ENCODE data around the gene TPO. TPM values are rescaled to one million over a fixed set of nuclear protein-coding genes. Genes with fewer than 3 reads are reported as not detected.
"Not testable (repeated sequence)": the region's sequence is repeated elsewhere in the genome, so short reads cannot be mapped to it uniquely, and the experiment has no call there.

Gene TPO
- polyA plus RNA-seq, 4 donors, result 0.34 to 1.7 (median 1.4) TPM; not detected in 1

GRCh38 chr2:1561811-1562421, 148.7 kb downstream of the TPO start:
- H3K9me3 ChIP-seq (ENCODE audit: control insufficient read depth in 2 of 2, insufficient read depth in 1 of 2, low read depth in 1 of 2, low read length in 1 of 2), result no peaks in the 10 kb centered on the region
- no peaks in the 10 kb centered on the region for H3K36me3 ChIP-seq (ENCODE audit: control insufficient read depth in 3 of 3, insufficient read depth in 2 of 3, low read depth in 1 of 3, low read length in 3 of 3)
- no peaks in the 10 kb centered on the region for H3K4me1 ChIP-seq (ENCODE audit: control insufficient read depth in 3 of 3, insufficient read depth in 2 of 3, low read depth in 1 of 3, low read length in 2 of 3)
- peaks cover 0 to 9% (median 2%) of the 10 kb centered on the region in 3 donors for H3K27me3 ChIP-seq (ENCODE audit: control insufficient read depth in 3 of 3, insufficient read depth in 3 of 3, low read length in 3 of 3)
- no peak overlapping the region for H3K4me3 ChIP-seq (ENCODE audit: low read depth in 1 of 3, low read length in 3 of 3)
- WGBS, 3 donors, result 78 to 85% (median 81%) methylated on average over 24 of the region's 24 CpGs
- FAIRE-seq (no peak), DNase-seq (no peak)
- H3K27ac ChIP-seq (ENCODE audit: low read depth in 1 of 3, low read length in 2 of 3), result no peak overlapping the region

- DNase-seq (no peak), FAIRE-seq (no peak)
- Histone ChIP-seq H3K4me3 (ENCODE audit: low read depth in 1 of 3, low read length in 3 of 3) (no peak overlapping the region), H3K27ac (ENCODE audit: low read depth in 1 of 3, low read length in 2 of 3) (no peak overlapping the region), H3K9me3 (ENCODE audit: control insufficient read depth in 2 of 2, insufficient read depth in 1 of 2, low read depth in 1 of 2, low read length in 1 of 2) (peaks cover 1 to 4% of the 10 kb centered on the region in 2 donors), H3K4me1 (ENCODE audit: control insufficient read depth in 3 of 3, insufficient read depth in 2 of 3, low read depth in 1 of 3, low read length in 2 of 3) (no peaks in the 10 kb centered on the region), H3K27me3 (ENCODE audit: control insufficient read depth in 3 of 3, insufficient read depth in 3 of 3, low read length in 3 of 3) (peaks cover 0 to 9% (median 2%) of the 10 kb centered on the region in 3 donors), H3K36me3 (ENCODE audit: control insufficient read depth in 3 of 3, insufficient read depth in 2 of 3, low read depth in 1 of 3, low read length in 3 of 3) (no peaks in the 10 kb centered on the region)
- 83 to 90% (median 84%) methylated on average over 32 of the region's 32 CpGs for WGBS, 3 donors
Observed at GRCh38 chr2:1563084-1563857, 150.0 kb downstream of the TPO start.

- H3K36me3 ChIP-seq (ENCODE audit: control insufficient read depth in 3 of 3, insufficient read depth in 2 of 3, low read depth in 1 of 3, low read length in 3 of 3), result no peaks in the 10 kb centered on the region
- WGBS, 3 donors, result 70 to 79% (median 71%) methylated on average over 23 of the region's 23 CpGs
- H3K27ac ChIP-seq (ENCODE audit: low read depth in 1 of 3, low read length in 2 of 3), result no peak overlapping the region
- H3K4me1 ChIP-seq (ENCODE audit: control insufficient read depth in 3 of 3, insufficient read depth in 2 of 3, low read depth in 1 of 3, low read length in 2 of 3), result no peaks in the 10 kb centered on the region
- H3K9me3 ChIP-seq (ENCODE audit: control insufficient read depth in 2 of 2, insufficient read depth in 1 of 2, low read depth in 1 of 2, low read length in 1 of 2), result peaks cover 1 to 4% of the 10 kb centered on the region in 2 donors
- peaks cover 0 to 9% (median 2%) of the 10 kb centered on the region in 3 donors for H3K27me3 ChIP-seq (ENCODE audit: control insufficient read depth in 3 of 3, insufficient read depth in 3 of 3, low read length in 3 of 3)
- no peak for FAIRE-seq
- H3K4me3 ChIP-seq (ENCODE audit: low read depth in 1 of 3, low read length in 3 of 3), result no peak overlapping the region
- DNase-seq, result no peak
Observed at GRCh38 chr2:1563943-1564891, 151.0 kb downstream of the TPO start.

- Histone ChIP-seq H3K4me1 (ENCODE audit: control insufficient read depth in 3 of 3, insufficient read depth in 2 of 3, low read depth in 1 of 3, low read length in 2 of 3) (no peaks in the 10 kb centered on the region), H3K9me3 (ENCODE audit: control insufficient read depth in 2 of 2, insufficient read depth in 1 of 2, low read depth in 1 of 2, low read length in 1 of 2) (peaks cover 1 to 4% of the 10 kb centered on the region in 2 donors), H3K27me3 (ENCODE audit: control insufficient read depth in 3 of 3, insufficient read depth in 3 of 3, low read length in 3 of 3) (peaks cover 0 to 2% (median under 1%) of the 10 kb centered on the region in 3 donors), H3K4me3 (ENCODE audit: low read depth in 1 of 3, low read length in 3 of 3) (no peak overlapping the region), H3K36me3 (ENCODE audit: control insufficient read depth in 3 of 3, insufficient read depth in 2 of 3, low read depth in 1 of 3, low read length in 3 of 3) (no peaks in the 10 kb centered on the region), H3K27ac (ENCODE audit: low read depth in 1 of 3, low read length in 2 of 3) (no peak overlapping the region)
- DNase-seq (no peak), FAIRE-seq (no peak)
- WGBS, 3 donors, result 93 to 97% (median 94%) methylated on average over 29 to 34 of the region's 34 CpGs
Observed at GRCh38 chr2:1567556-1568344, 154.5 kb downstream of the TPO start.

GRCh38 chr2:1568345-1568668, 155.0 kb downstream of the TPO start:
- not testable (repeated sequence) for H3K27ac ChIP-seq (ENCODE audit: low read depth in 1 of 3, low read length in 2 of 3); H3K9me3 ChIP-seq (ENCODE audit: control insufficient read depth in 2 of 2, insufficient read depth in 1 of 2, low read depth in 1 of 2, low read length in 1 of 2); H3K4me3 ChIP-seq (ENCODE audit: low read depth in 1 of 3, low read length in 3 of 3); FAIRE-seq; H3K27me3 ChIP-seq (ENCODE audit: control insufficient read depth in 3 of 3, insufficient read depth in 3 of 3, low read length in 3 of 3); H3K36me3 ChIP-seq (ENCODE audit: control insufficient read depth in 3 of 3, insufficient read depth in 2 of 3, low read depth in 1 of 3, low read length in 3 of 3); DNase-seq; H3K4me1 ChIP-seq (ENCODE audit: control insufficient read depth in 3 of 3, insufficient read depth in 2 of 3, low read depth in 1 of 3, low read length in 2 of 3)
- WGBS, 3 donors, result 93 to 96% (median 95%) methylated on average over 39 of the region's 39 CpGs

GRCh38 chr2:1569879-1570450, 156.7 kb downstream of the TPO start:
- H3K36me3 ChIP-seq (ENCODE audit: control insufficient read depth in 3 of 3, insufficient read depth in 2 of 3, low read depth in 1 of 3, low read length in 3 of 3), result no peaks in the 10 kb centered on the region
- WGBS, 3 donors, result 75 to 85% (median 81%) methylated on average over 10 of the region's 10 CpGs
- no peak for DNase-seq
- H3K9me3 ChIP-seq (ENCODE audit: control insufficient read depth in 2 of 2, insufficient read depth in 1 of 2, low read depth in 1 of 2, low read length in 1 of 2), result peaks cover 1 to 4% of the 10 kb centered on the region in 2 donors
- FAIRE-seq, result no peak
- peaks cover 0 to 4% (median 0%) of the 10 kb centered on the region in 3 donors for H3K27me3 ChIP-seq (ENCODE audit: control insufficient read depth in 3 of 3, insufficient read depth in 3 of 3, low read length in 3 of 3)
- no peaks in the 10 kb centered on the region for H3K4me1 ChIP-seq (ENCODE audit: control insufficient read depth in 3 of 3, insufficient read depth in 2 of 3, low read depth in 1 of 3, low read length in 2 of 3)
- H3K27ac ChIP-seq (ENCODE audit: low read depth in 1 of 3, low read length in 2 of 3), result no peak overlapping the region
- no peak overlapping the region for H3K4me3 ChIP-seq (ENCODE audit: low read depth in 1 of 3, low read length in 3 of 3)

GRCh38 chr2:1571477-1572417, 158.5 kb downstream of the TPO start:
- H3K9me3 ChIP-seq (ENCODE audit: control insufficient read depth in 2 of 2, insufficient read depth in 1 of 2, low read depth in 1 of 2, low read length in 1 of 2), result peaks cover 1 to 4% of the 10 kb centered on the region in 2 donors
- DNase-seq (no peak), FAIRE-seq (no peak)
- no peak overlapping the region for H3K4me3 ChIP-seq (ENCODE audit: low read depth in 1 of 3, low read length in 3 of 3)
- no peaks in the 10 kb centered on the region for H3K4me1 ChIP-seq (ENCODE audit: control insufficient read depth in 3 of 3, insufficient read depth in 2 of 3, low read depth in 1 of 3, low read length in 2 of 3)
- WGBS, 3 donors, result 69 to 81% (median 78%) methylated on average over 17 of the region's 17 CpGs
- peaks cover 0 to 4% (median 0%) of the 10 kb centered on the region in 3 donors for H3K27me3 ChIP-seq (ENCODE audit: control insufficient read depth in 3 of 3, insufficient read depth in 3 of 3, low read length in 3 of 3)
- H3K36me3 ChIP-seq (ENCODE audit: control insufficient read depth in 3 of 3, insufficient read depth in 2 of 3, low read depth in 1 of 3, low read length in 3 of 3), result no peaks in the 10 kb centered on the region
- no peak overlapping the region for H3K27ac ChIP-seq (ENCODE audit: low read depth in 1 of 3, low read length in 2 of 3)

Measured in small intestine (tissue), 7 donors.